KG1 (cell line): ENCODE measurements around the gene CISD3.
"Not testable (repeated sequence)": the region's sequence is repeated elsewhere in the genome, so short reads cannot be mapped to it uniquely, and the experiment has no call there.

Experiments
- DNase-seq: peaks from one replicate; lab custom pipeline; 2025; lab: John Stamatoyannopoulos, UW

Gene CISD3

DNA sequence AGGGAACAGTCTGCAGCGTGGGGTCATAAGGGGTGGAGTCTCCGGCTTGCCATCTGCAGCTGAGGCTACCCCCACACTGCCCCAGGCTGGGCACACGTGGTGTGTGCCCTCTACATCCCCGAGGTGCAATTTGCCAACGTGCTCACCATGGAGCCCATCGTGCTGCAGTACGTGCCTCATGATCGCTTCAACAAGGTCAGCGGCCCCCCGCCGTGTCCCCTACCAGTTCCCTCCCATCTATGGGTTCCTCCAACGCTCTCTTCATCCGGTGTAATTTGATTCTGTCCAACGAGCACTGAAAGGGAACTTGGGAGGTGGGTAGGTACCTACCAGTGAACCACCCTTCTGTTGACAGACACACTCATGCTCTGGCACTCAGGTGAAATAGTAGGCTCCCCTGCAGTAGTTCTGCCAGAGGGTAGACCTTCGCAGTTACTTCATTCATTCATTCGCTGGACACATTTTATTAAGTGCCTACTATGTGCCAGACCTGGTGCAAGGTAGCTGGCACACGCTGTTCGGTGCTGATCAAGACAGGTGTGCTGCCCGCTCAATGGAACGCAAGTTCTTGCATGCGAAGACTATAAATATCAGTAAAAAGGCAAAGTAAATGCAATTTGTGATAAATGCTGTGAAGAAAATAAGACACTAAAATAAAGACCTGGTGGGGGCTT is 22.3 kb upstream of the CISD3 start:
- DNase-seq: no peak

DNA sequence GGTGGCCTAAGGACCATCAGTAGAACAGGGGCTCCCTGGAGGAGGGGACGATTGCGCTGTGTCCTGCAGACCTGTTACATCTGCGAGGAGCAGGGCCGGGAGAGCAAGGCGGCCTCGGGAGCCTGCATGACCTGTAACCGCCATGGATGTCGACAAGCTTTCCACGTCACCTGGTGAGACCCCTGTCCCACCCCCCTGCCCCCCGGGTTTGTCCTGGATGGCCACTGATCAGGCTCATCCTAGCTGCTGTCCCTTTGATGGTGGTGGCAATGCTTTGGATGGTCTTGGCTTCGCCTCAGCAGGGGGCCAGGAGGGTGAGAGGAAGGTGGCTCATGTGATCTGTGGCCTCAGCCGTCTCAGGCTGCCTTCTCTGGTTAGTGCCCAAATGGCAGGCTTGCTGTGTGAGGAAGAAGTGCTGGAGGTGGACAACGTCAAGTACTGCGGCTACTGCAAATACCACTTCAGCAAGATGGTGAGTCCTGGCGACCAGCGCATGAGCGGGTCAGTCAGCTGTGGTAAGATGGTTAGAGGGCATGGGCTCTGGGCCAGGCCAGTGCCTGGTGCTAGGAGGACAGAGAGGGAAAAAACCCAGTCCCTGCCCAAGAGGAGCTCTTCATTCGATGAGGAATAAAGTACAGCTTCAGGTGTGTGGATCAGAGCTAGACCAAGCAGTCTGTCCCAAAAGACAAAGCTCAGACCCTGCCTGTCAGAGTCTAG is 20.9 kb upstream of the CISD3 start:
- DNase-seq: no peak

DNA sequence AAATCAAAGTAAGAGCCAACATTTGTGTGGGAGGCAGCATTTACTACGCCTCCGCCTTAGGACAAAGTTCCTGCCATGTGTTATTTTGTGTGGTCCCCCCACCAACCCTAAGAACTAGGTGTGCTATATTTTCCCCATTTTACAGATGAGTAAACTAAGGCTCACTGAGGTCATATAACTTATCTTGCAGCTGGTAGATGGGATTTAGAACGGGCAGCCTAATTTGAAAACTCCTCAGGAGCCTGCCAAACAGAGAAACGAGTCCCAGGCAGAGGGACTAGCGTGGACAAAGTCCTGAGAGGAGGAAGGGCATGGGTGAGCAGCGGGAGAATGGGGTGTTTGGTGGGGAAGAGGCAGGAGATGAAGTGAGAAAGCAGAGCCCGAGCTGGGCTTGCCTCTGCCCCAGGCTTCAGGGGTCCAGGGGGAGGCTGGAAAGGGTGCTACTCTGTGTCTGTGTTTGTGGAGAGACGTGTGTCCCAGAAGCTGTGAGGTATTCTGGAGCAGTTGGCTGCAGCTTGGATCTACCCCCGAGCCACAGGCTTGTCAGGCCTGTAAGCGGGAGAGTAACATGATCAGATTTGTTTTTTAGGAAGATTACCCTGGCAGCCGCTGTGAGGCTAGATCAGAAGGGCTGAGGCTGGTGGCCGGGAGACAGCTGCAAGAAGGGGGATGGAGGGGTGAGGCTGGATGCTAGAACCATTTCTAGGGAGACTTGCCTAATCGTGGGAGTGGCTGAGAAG is 20.1 kb upstream of the CISD3 start:
- DNase-seq: no peak

DNA sequence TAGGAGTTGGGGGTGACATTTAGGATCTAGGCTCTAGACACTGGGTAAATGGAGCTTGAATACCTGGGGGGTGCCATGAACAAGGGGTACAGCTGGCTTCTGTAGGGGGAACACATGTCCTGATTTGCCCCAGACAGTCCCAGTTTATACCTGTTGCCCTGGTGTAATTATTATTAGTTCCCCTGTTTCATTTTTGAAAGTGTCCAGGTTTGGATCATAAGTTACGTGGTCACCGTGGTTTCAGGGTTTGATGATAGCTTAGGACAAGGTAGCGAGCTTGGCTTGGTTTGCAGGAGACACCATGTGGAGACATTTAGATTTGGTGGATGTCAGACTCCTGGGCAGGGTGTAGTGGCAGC is 19.6 kb upstream of the CISD3 start:
- DNase-seq: no peak

DNA sequence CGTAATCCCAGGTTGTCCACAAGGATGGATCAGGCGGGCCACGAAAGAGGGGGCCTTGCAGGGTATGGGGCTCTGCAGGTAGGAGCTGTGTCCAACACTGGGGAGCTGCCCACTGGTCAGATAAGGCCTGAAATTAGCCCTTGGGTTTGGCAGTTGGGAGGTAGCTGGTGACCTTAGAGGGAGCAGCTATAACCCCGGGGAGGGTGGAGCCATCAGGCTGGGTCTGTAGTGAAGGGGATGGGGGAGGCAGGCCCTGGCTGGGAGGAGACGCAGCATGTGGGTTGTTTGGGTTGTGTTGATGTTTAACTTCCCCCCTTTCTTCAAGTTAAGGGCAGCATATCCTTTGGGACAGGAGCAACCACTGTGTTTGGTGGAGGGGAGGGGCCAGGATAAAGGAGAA is 19.2 kb upstream of the CISD3 start:
- no peak for DNase-seq

DNA sequence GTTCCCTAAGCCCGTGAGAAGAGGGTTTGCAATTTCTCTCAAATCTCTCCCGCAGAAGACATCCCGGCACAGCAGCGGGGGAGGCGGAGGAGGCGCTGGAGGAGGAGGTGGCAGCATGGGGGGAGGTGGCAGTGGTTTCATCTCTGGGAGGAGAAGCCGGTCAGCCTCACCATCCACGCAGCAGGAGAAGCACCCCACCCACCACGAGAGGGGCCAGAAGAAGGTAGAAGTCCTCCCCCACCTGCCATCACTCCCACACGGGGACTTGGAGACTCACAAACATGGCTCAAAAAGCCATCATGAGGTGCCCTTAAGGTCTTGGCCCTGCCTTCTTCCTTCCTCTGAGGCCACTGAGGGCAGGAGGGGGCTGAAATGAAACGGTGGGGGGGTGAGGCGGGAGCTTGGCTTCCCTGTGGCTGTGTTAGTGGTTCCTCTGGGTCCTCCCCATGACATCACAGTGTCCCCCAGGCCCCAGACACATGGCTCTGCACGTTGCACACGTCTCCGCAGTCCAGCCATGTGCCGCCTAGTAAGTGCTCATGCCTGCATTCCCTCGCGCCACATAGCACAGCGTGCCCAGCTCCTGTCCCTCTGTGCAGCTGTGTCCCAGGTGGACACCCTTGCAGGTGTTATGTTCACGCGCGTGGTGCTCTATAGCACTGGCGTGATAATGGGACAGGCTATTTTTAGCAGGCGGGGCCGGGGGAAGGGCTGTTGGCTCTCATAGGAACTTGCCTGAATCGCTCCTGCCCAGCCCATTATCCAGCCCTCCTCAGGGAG is 18.2 kb upstream of the CISD3 start:
- no peak for DNase-seq

DNA sequence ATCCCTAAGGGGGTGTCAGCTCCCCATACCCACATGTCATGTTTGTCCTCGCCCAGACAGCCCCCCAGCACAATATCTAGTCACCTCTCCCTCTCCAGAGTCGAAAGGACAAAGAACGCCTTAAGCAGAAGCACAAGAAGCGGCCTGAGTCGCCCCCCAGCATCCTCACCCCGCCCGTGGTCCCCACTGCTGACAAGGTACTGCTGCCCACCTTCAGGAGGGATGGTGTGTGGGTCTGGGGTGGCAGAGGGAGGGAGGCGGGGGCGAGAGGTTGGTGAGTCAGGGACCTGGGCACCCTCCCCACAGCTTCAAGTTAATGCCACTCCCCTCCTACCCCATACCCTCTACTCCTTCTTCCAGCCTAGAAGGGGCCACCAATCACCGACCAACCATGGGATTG is 17.5 kb upstream of the CISD3 start:
- no peak for DNase-seq

DNA sequence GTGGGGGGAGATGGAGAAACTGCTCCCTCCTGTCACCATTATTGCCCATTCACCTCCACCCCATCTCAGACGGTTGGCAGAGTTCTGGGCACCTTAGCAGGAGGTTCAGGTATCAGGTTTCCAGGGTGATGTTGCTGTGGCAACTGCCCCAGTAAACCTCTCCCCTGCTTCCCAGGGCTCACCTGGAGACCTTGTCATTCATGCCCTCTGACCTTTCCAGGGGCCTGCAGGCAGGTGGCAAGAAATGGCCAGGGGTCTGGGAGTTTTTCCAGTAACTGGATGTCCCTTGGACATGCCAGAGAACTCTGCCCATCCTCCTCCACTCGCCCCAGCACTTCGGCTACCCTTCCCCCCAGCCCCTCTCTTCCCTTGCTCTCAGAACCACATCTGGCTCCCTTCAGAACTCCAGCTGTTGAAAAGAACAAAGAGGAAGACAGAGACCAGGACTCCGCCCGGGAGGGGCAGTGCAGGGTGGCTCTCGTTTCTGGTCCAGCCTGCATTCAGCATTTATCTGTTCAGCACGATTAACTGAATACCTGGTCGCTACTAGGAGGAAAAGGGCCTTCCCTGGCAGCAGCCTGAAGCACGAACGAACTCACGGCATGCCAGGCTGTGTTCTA is 16.6 kb upstream of the CISD3 start:
- DNase-seq: no peak

DNA sequence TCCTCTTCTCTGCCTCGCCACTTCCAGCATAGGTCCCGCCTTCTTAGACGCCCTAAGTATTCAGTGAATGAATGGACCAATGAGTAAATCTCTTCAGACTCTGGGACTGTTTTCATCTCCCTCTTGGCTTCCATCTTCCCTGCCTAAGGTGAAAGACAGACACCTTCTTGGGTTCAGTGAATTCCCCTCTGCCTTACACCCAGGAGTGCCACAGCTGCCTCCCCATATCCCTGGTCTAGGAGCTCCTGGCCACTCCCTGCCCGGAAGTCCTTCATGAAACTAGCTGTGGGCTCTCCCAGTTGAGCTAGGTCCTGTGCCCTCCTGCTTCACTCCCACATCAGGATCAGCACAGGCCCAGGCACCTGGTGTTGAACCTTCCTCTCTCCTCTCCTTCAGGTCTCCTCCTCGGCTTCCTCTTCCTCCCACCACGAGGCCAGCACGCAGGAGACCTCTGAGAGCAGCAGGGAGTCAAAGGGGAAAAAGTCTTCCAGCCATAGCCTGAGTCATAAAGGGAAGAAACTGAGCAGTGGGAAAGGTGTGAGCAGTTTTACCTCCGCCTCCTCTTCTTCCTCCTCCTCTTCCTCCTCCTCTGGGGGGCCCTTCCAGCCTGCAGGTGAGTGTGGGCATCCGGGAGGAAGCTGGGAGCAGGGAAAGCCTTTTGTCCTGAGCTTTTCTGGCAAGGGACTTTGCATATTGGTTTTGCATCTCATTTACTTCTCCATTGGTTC is 14.8 kb upstream of the CISD3 start:
- DNase-seq: no peak

DNA sequence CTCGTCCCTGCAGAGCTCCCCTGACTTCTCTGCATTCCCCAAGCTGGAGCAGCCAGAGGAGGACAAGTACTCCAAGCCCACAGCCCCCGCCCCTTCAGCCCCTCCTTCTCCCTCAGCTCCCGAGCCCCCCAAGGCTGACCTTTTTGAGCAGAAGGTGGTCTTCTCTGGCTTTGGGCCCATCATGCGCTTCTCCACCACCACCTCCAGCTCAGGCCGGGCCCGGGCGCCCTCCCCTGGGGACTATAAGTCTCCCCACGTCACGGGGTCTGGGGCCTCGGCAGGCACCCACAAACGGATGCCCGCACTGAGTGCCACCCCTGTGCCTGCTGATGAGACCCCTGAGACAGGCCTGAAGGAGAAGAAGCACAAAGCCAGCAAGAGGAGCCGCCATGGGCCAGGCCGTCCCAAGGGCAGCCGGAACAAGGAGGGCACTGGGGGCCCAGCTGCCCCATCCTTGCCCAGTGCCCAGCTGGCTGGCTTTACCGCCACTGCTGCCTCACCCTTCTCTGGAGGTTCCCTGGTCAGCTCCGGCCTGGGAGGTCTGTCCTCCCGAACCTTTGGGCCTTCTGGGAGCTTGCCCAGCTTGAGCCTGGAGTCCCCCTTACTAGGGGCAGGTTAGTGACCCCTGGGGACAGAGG is 13.7 kb upstream of the CISD3 start:
- DNase-seq: no peak

DNA sequence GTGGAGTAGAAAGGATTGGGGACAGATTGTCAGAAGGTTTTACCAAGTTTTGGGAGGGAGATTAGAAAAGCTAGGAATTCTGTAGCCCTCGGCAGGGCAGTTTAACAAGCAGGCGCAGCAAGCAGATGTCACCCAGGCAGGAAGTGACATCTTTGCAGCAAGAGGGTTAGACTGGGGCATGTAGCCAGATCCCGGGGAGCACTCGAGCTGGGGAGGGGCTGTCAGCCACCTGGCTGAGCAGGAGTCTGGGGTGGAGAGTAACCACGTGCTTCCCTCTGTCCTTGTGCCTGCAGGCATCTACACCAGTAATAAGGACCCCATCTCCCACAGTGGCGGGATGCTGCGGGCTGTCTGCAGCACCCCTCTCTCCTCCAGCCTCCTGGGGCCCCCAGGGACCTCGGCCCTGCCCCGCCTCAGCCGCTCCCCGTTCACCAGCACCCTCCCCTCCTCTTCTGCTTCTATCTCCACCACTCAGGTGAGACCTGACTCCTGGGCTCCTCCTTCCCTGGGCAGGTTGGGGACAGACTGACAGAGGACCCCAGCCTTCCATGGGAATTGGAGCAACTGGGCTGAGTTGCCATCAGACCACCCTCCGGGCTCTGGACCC is 12.9 kb upstream of the CISD3 start:
- DNase-seq: no peak

DNA sequence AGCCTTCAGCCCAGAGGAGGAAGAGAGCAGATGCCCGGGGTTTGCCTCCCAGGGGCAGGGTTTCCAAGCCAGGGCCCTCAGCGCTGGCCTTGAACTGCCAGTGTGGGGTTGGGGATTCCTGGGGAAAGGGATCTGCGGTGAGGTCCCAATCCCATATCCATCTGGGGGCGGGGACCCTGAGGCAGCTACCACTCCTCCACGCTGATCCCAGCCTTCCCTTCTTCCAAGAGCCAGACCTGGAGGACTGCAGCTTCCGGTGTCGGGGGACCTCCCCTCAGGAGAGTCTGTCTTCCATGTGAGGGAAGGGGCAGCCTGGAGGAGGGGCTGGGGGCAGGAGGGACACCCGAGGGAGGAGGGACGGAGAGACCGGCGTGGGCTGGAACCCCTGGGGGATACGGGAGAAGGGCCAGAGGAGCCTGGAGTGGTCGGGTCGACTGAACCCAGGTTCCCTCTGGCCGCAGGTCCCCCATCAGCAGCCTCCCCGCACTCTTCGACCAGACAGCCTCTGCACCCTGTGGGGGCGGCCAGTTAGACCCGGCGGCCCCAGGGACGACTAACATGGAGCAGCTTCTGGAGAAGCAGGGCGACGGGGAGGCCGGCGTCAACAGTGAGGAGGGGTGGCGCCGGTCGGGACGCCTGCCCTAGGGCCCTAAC is 10.7 kb upstream of the CISD3 start:
- DNase-seq: no peak

DNA sequence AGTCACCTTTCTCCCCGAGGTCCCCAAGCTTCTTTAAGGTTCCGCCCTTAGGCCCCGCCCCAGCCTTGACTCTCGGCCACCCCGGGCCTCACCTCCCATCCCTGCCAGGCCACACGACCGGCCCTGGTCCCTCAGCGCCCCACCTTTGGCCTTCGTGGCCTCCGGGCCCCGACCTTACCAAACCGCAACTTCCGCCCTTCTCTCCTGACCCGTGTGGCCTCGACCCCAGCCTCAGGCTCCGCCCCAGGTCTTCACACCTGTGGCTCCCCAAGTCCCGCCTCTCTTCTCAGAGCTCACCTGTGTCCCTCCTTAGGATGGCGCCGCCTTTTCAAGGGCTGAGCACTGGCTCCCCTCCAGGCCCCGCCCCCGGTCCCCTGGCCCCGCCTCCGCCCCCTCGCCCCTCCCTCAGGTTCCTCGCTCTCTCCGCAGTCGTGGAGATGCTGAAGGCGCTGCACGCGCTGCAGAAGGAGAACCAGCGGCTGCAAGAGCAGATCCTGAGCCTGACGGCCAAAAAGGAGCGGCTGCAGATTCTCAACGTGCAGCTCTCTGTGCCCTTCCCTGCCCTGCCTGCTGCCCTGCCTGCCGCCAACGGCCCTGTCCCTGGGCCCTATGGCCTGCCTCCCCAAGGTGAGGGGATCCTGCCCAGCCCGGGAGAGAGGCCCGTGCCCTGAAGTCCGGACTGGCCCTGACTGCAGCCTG is 10.0 kb upstream of the CISD3 start:
- no peak for DNase-seq

DNA sequence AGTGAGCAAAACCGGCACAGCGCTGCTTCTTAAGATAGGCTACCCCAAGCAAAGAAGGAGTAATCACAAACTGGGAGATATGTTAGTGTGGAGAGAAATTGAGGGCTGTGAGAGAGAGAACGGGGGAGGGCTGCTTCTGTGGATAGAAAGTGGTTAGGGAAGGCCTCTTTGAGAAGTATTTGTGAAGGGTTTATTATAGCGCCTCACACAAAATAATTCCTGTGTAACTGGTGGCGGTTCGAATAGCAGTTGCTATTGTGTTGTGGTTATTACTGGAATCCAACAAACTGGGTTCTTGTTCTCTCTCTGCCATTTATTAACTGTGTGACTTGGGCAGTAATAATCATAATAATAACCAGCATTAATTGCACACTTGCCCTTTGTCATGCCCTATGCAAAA is 9.2 kb upstream of the CISD3 start:
- DNase-seq: no peak

DNA sequence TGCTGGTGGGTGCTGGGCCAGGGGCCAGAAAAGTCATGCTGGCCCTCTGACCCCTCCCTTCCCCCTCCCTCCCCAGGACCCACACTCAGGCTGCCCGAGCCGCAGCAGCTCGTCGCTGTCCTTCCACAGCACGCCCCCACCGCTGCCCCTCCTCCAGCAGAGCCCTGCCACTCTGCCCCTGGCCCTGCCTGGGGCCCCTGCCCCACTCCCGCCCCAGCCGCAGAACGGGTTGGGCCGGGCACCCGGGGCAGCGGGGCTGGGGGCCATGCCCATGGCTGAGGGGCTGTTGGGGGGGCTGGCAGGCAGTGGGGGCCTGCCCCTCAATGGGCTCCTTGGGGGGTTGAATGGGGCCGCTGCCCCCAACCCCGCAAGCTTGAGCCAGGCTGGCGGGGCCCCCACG is 8.3 kb upstream of the CISD3 start:
- no peak for DNase-seq

DNA sequence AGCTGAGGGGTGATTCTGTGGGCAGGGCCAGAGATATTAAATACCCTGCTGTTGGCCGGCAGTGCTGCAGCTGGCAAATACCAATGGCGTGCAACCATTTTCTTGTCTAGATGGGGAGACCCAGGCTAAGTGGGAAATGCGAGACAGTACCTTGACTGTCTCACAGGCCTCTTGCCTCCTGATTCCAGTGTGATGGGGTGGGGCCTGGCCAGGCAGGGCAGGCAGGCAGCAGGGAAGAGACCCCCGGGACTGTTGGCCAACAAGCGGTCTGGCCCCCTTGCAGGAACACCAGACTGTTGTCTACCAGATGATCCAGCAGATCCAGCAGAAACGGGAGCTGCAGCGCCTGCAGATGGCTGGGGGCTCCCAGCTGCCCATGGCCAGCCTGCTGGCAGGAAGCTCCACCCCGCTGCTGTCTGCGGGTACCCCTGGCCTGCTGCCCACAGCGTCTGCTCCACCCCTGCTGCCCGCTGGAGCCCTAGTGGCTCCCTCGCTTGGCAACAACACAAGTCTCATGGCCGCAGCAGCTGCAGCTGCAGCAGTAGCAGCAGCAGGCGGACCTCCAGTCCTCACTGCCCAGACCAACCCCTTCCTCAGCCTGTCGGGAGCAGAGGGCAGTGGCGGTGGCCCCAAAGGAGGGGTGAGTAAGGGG is 5.7 kb upstream of the CISD3 start:
- DNase-seq: no peak

DNA sequence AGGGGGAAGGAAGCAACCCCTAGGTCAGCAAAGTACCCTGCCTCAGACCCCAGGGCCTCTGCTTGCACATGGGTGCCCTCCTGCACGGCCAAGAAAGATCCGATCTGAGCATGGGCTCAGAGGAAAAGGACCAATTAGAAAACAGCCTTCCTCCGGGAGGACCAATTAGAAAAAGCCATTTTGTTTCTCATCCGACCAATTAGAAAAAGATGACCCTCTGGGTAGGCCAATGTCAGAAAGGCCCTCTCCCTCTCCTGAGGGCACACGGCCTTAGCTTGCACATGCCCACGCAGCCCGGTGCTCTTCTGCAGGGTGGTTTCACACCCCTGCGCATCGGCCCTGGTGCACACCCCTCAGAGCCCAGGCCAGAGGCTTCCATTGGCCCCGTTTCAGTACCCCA is 5.1 kb upstream of the CISD3 start:
- DNase-seq: no peak

DNA sequence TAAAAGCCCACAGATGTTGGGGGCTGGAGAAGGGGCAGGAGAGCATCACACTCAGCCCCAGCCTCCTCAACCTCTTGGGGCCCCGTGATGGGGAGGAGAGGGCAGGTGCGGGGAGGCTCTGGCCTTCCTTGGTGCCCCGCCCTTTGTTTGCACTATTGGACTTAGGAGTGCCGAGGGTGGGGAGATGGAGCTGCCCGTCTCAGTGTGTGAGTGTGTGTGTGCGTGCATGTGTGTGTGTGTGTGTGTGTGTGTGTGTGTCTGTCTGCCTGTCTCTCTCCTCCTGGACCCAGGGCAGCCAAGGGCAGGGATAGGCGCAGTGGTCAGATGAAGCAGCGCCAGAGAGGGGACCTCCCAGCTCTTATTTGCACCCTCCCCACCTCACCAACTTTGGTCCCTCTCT is 4.0 kb upstream of the CISD3 start:
- not testable (repeated sequence) for DNase-seq

DNA sequence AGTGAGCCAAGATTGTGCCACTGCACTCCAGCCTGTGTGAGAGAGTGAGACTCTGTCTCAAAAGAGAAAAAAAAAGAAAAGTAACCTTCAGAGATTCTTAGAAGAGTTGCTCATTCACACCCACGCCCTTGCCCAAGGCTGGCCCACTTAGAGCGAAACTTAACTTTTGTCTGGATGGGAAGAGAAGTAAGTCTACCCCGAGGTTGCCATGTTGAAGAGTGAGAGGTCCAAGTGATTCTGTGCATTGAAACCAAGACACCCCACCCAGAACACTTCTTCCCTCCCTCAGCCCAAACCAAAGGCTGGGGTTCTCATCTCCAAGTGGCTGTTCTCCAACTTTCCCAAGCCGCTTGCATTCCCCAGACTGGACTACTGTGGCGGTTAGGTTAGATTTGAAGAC is 2.4 kb upstream of the CISD3 start:
- DNase-seq: no peak
